ENCODE results near the gene CGB8. TPM values are rescaled to one million over a fixed set of nuclear protein-coding genes. Genes with fewer than 3 reads are reported as not detected.
A peak's percentile ranks its signal among the peaks of the same experiment; 100 is the strongest.
"Not testable (repeated sequence)": the region's sequence is repeated elsewhere in the genome, so short reads cannot be mapped to it uniquely, and the experiment has no call there.

The CGB8 gene
- total RNA-seq, 1 experiment from 2014 or later = not detected

DNA sequence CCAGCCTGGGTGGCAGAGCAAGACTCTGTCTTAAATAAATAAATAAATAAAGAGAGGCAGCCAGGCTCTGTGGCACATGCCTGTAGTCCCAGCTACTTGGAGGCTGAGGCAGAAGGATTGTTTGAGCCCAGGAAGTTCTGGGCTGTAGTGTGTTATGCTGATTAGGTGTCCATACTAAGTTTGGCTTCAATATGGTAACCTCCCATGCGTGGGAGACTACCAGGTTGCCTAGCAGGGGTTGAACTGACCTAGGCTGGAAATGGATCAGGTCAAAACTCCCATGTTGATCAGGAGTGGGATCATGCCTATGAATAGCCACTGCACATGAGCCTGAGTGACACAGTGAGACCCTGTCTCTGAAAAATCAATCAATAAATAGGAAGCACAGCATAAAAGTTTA is 32.4 kb upstream of the CGB8 start:
- TF ChIP-seq TCF7L2 (IDR thresholded peaks at IDR 0.05; ENCODE audit: low read depth, low read length) = no peak
- no TSS peak for BruUV-seq (replicated peaks)
- peaks cover 7% of the 10 kb centered on the region for H3K36me3 ChIP-seq (ENCODE audit: control insufficient read depth, insufficient read depth, low read length)
- no peaks in the 10 kb centered on the region for H3K9me3 ChIP-seq (ENCODE audit: control insufficient read depth, insufficient read depth, low read depth, low read length)
- no peaks in the 10 kb centered on the region for H3K4me1 ChIP-seq (ENCODE audit: control insufficient read depth, insufficient read depth, low read length)
- in situ Hi-C loops (cut with HindIII; ENCODE audit: low pct_unique_long_range_greater_than_20kb, low sequenced_read_pairs) (no loop called here), intact Hi-C loops (cut with micrococcal nuclease; ENCODE audit: unreplicated experiment) (no loop called here)
- no peaks in the 10 kb centered on the region for H3K27me3 ChIP-seq (ENCODE audit: control insufficient read depth, insufficient read depth, low read length)
- DNase-seq (ENCODE audit: low read depth, low spot score) = no peak
- ChIA-PET POLR2A (no interaction called here), CTCF (no interaction called here)
- no peak overlapping the region for H3K27ac ChIP-seq (ENCODE audit: low read length)
- no peak for ATAC-seq
- H3K4me3 ChIP-seq (ENCODE audit: low read depth in 2 of 2, low read length in 2 of 2) = no peak overlapping the region

DNA sequence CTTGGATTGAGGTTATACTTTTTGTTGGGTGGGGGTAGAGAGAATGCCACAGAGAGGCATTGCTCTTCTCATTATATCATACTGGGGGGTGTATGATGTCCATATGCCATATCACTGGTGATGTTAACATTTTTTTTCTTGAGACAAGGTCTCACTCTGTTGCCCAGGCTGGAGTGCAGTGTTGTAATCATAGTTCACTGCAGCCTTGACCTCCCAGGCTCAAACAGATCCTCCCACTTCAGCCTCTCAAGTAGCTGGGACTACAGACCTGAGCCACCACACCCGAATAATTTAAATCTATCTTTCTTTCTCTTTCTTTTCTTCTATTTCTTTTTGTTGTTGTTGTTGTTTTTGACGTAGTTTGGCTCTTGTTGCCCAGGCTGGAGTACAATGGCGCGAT is 31.5 kb upstream of the CGB8 start:
- H3K27me3 ChIP-seq (ENCODE audit: control insufficient read depth, insufficient read depth, low read length) = no peaks in the 10 kb centered on the region
- no peak for ATAC-seq
- DNase-seq (ENCODE audit: low read depth, low spot score) = no peak
- CTCF ChIA-PET = no interaction called here
- intact Hi-C loops (cut with micrococcal nuclease; ENCODE audit: unreplicated experiment) = no loop called here
- no peaks in the 10 kb centered on the region for H3K9me3 ChIP-seq (ENCODE audit: control insufficient read depth, insufficient read depth, low read depth, low read length)
- BruUV-seq (replicated peaks) = no TSS peak
- in situ Hi-C loops (cut with HindIII; ENCODE audit: low pct_unique_long_range_greater_than_20kb, low sequenced_read_pairs) = no loop called here
- no peak overlapping the region for H3K4me3 ChIP-seq (ENCODE audit: low read depth in 2 of 2, low read length in 2 of 2)
- TF ChIP-seq, protein P1, sequence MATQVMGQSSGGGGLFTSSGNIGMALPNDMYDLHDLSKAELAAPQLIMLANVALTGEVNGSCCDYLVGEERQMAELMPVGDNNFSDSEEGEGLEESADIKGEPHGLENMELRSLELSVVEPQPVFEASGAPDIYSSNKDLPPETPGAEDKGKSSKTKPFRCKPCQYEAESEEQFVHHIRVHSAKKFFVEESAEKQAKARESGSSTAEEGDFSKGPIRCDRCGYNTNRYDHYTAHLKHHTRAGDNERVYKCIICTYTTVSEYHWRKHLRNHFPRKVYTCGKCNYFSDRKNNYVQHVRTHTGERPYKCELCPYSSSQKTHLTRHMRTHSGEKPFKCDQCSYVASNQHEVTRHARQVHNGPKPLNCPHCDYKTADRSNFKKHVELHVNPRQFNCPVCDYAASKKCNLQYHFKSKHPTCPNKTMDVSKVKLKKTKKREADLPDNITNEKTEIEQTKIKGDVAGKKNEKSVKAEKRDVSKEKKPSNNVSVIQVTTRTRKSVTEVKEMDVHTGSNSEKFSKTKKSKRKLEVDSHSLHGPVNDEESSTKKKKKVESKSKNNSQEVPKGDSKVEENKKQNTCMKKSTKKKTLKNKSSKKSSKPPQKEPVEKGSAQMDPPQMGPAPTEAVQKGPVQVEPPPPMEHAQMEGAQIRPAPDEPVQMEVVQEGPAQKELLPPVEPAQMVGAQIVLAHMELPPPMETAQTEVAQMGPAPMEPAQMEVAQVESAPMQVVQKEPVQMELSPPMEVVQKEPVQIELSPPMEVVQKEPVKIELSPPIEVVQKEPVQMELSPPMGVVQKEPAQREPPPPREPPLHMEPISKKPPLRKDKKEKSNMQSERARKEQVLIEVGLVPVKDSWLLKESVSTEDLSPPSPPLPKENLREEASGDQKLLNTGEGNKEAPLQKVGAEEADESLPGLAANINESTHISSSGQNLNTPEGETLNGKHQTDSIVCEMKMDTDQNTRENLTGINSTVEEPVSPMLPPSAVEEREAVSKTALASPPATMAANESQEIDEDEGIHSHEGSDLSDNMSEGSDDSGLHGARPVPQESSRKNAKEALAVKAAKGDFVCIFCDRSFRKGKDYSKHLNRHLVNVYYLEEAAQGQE (IDR thresholded peaks at IDR 0.05; ENCODE audit: insufficient read depth in 1 of 2, low read depth in 2 of 2, low read length in 1 of 2) = no peak
- TF ChIP-seq, protein P2, sequence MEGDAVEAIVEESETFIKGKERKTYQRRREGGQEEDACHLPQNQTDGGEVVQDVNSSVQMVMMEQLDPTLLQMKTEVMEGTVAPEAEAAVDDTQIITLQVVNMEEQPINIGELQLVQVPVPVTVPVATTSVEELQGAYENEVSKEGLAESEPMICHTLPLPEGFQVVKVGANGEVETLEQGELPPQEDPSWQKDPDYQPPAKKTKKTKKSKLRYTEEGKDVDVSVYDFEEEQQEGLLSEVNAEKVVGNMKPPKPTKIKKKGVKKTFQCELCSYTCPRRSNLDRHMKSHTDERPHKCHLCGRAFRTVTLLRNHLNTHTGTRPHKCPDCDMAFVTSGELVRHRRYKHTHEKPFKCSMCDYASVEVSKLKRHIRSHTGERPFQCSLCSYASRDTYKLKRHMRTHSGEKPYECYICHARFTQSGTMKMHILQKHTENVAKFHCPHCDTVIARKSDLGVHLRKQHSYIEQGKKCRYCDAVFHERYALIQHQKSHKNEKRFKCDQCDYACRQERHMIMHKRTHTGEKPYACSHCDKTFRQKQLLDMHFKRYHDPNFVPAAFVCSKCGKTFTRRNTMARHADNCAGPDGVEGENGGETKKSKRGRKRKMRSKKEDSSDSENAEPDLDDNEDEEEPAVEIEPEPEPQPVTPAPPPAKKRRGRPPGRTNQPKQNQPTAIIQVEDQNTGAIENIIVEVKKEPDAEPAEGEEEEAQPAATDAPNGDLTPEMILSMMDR (IDR thresholded peaks at IDR 0.05) = no peak
- no peak for TF ChIP-seq POLR2AphosphoS5 (IDR thresholded peaks at IDR 0.05; ENCODE audit: low read depth, low read length)
- no peaks in the 10 kb centered on the region for H3K4me1 ChIP-seq (ENCODE audit: control insufficient read depth, insufficient read depth, low read length)
- H3K27ac ChIP-seq (ENCODE audit: low read length) = no peak overlapping the region
- POLR2A ChIA-PET = no interaction called here
- no peaks in the 10 kb centered on the region; the same call in 1 of the 2 replicates for H3K36me3 ChIP-seq (ENCODE audit: control insufficient read depth, insufficient read depth, low read length)

DNA sequence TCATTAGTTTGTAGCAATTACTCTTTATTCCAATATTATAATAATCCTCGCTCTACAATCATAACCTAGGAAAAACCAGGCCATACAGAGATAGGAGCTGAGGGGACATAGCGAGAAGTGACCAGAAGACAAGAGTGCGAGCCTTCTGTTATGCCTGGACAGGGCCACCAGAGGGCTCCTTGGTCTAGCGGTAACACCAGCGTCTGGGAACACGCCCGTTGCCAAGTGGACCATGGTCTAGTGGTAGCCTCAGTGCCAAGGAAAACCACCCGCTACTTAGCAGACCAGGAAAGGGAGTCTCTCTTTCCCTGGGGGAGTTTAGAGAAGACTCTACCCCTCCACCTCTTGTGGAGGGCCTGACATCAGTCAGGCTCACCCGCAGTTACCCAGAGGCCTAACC is 26.0 kb upstream of the CGB8 start:
- H3K36me3 ChIP-seq (ENCODE audit: control insufficient read depth, insufficient read depth, low read length); H3K27me3 ChIP-seq (ENCODE audit: control insufficient read depth, insufficient read depth, low read length); ATAC-seq; H3K4me1 ChIP-seq (ENCODE audit: control insufficient read depth, insufficient read depth, low read length); DNase-seq (ENCODE audit: low read depth, low spot score); BruUV-seq (replicated peaks); in situ Hi-C loops (cut with HindIII; ENCODE audit: low pct_unique_long_range_greater_than_20kb, low sequenced_read_pairs); intact Hi-C loops (cut with micrococcal nuclease; ENCODE audit: unreplicated experiment); H3K27ac ChIP-seq (ENCODE audit: low read length); POLR2A ChIA-PET; H3K4me3 ChIP-seq (ENCODE audit: low read depth in 2 of 2, low read length in 2 of 2); H3K9me3 ChIP-seq (ENCODE audit: control insufficient read depth, insufficient read depth, low read depth, low read length): not testable (repeated sequence)
- TF ChIP-seq, protein P2 (IDR thresholded peaks at IDR 0.05) = peak; percentile 82
- CTCF ChIA-PET = interaction anchor here (0.7 kb wide), 1 partner anchor 72 kb away, joined by 3 read pairs; no protein-coding TSS in a partner anchor
